Measurements from ENCODE around the gene CYP27B1.

DNA sequence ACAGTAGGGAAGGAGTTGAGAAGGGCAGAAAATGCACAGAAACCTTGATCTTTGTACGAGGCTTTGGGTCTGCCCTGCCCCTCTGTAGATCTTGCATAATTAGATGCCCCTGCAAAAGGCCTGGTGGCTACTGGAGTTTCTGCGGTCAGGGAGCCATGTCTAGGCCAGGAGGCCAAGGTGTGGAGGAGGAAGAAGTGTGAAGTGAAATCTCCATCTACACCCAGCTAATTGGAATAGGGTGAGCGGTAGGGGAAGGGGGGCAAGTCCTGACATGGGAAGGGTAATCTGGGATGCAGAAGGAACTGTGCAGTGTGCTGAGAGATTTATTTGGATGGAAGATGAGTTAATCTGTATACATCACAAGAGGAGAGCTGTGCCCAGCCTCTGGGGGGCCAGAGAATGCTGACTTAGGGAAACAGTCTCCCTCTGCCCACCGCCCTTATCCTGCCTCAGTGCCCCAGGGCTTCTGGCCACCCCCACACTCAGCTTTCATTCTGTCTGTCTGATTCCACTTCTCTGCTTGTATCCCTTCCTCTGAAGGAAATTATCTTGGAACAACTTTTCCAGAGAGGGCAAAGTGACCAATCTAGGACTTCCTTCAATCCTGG is 5.4 kb downstream of the CYP27B1 start:
- no peak for TF ChIP-seq POLR2A (IDR thresholded peaks at IDR 0.05; ENCODE audit: extremely low read depth, insufficient read length)
- TF ChIP-seq, protein P1, sequence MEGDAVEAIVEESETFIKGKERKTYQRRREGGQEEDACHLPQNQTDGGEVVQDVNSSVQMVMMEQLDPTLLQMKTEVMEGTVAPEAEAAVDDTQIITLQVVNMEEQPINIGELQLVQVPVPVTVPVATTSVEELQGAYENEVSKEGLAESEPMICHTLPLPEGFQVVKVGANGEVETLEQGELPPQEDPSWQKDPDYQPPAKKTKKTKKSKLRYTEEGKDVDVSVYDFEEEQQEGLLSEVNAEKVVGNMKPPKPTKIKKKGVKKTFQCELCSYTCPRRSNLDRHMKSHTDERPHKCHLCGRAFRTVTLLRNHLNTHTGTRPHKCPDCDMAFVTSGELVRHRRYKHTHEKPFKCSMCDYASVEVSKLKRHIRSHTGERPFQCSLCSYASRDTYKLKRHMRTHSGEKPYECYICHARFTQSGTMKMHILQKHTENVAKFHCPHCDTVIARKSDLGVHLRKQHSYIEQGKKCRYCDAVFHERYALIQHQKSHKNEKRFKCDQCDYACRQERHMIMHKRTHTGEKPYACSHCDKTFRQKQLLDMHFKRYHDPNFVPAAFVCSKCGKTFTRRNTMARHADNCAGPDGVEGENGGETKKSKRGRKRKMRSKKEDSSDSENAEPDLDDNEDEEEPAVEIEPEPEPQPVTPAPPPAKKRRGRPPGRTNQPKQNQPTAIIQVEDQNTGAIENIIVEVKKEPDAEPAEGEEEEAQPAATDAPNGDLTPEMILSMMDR (IDR thresholded peaks at IDR 0.05; ENCODE audit: low read depth, low read length) = no peak
- TF ChIP-seq, protein P2, sequence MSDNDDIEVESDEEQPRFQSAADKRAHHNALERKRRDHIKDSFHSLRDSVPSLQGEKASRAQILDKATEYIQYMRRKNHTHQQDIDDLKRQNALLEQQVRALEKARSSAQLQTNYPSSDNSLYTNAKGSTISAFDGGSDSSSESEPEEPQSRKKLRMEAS (IDR thresholded peaks at IDR 0.05; ENCODE audit: low read depth, low read length) = no peak
- TF ChIP-seq MYC (IDR thresholded peaks at IDR 0.05; ENCODE audit: low read depth, low read length) = no peak
